Cardiac fibroblast (primary cell): ENCODE results near the gene STS.
A peak's percentile ranks its signal among the peaks of the same experiment; 100 is the strongest.

ENCODE experiments used
- DNase-seq, 2 donors: peaks; one replicate each; pipeline versions ENCODE4 v3.0.0 to v3.0.0-alpha.2; 2010; ENCODE audit warnings: low read depth in 2 of 2
- H3K4me3 ChIP-seq, 2 donors: replicated peaks in 1 of 2; 1 replicate in 1 of 2; 2 replicates in 1 of 2; pipeline ENCODE4 v1.5.1; 2011; ENCODE audit warnings: low read depth in 2 of 2, low read length in 2 of 2, mild to moderate bottlenecking in 2 of 2, moderate library complexity in 1 of 2
- CTCF ChIP-seq: IDR thresholded peaks from one replicate; pipeline ENCODE4 v1.5.1; 2011; ENCODE audit warnings: low read depth, mild to moderate bottlenecking, low read length, inconsistent platforms

Gene STS

GRCh38 chrX:7147413-7147977 lies at the start of gene STS:
Gene STS, plus strand, starts transcription at chrX:7147712. Its CDS starts 105,488 bp downstream, at chrX:7253200.
- H3K4me3 ChIP-seq = peak within 1 kb of the TSS; percentile 76 to 79
- TF ChIP-seq CTCF = no peak
- peak; percentile 3 to 12 for DNase-seq

GRCh38 chrX:7100022-7100421 lies 47.5 kb upstream of the STS start:
- no peak for DNase-seq
- H3K4me3 ChIP-seq = no peak overlapping the region
- no peak for TF ChIP-seq CTCF

GRCh38 chrX:7102119-7102518 lies 45.4 kb upstream of the STS start:
- DNase-seq = no peak
- H3K4me3 ChIP-seq = no peak overlapping the region
- TF ChIP-seq CTCF = no peak

GRCh38 chrX:7106649-7107048 lies 40.9 kb upstream of the STS start:
- TF ChIP-seq CTCF = no peak
- DNase-seq = no peak
- no peak overlapping the region for H3K4me3 ChIP-seq

- no peak for TF ChIP-seq CTCF
- no peak for DNase-seq
- no peak overlapping the region for H3K4me3 ChIP-seq
Observed at GRCh38 chrX:7108030-7108429, 39.5 kb upstream of the STS start.

GRCh38 chrX:7109049-7109531 lies 38.4 kb upstream of the STS start:
- TF ChIP-seq CTCF = no peak
- DNase-seq = peak; percentile 23 to 32
- H3K4me3 ChIP-seq = peak overlapping the region; percentile 22 to 30
